Measurements from ENCODE around the gene PIGU.

DNA sequence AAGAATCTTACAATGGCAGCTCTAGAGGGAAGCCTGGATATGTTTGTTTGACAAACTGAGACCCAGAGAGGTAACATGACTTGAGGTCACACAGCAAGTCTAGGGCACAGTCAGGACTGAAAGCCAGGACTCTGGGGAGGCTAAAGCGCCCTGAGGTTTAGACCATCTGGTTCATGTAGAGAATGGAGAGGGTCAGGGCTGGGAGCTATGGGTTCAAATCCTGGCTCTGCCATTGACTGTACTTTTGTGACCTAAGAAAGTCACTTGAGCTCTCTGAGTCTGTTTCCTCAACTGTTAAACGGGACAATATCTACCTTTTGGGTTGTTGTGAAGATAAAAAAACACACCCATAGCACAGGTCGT is 26.1 kb upstream of the PIGU start:
- TF ChIP-seq CTCF (IDR thresholded peaks at IDR 0.05 in 4 of 5, conservative IDR thresholded peaks at IDR 0.05 in 1 of 5), result no peak
- TF ChIP-seq POLR2A (IDR thresholded peaks at IDR 0.05), result no peak

Measured in gastrocnemius medialis (tissue), 4 donors.